Measurements from ENCODE around the gene EIF2B1.

The EIF2B1 gene

GRCh38 chr12:123645878-123646277, 12.4 kb upstream of the EIF2B1 start:
- TF ChIP-seq, protein P1, sequence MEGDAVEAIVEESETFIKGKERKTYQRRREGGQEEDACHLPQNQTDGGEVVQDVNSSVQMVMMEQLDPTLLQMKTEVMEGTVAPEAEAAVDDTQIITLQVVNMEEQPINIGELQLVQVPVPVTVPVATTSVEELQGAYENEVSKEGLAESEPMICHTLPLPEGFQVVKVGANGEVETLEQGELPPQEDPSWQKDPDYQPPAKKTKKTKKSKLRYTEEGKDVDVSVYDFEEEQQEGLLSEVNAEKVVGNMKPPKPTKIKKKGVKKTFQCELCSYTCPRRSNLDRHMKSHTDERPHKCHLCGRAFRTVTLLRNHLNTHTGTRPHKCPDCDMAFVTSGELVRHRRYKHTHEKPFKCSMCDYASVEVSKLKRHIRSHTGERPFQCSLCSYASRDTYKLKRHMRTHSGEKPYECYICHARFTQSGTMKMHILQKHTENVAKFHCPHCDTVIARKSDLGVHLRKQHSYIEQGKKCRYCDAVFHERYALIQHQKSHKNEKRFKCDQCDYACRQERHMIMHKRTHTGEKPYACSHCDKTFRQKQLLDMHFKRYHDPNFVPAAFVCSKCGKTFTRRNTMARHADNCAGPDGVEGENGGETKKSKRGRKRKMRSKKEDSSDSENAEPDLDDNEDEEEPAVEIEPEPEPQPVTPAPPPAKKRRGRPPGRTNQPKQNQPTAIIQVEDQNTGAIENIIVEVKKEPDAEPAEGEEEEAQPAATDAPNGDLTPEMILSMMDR (IDR thresholded peaks at IDR 0.05) = no peak

DNA sequence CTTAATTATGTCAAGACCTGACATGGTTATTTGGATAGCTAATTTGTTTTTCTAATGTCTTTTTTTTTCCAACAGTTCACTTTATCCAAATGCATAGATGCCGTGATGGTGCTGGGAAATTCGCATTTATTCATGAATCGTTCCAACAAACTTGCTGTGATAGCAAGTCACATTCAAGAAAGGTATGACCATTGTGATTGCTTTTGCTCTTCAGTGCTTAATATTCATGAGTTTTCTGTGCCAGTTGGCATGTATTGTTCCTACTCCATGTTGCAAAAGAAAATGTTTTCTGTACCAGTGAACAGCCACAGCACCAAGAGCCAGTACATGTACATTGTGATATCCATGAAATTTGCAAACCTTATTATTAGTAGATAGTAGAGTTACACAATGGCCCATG, 11.9 kb upstream of the EIF2B1 start:
- TF ChIP-seq, protein P1 (IDR thresholded peaks at IDR 0.05) = no peak

GRCh38 chr12:123643911-123644310, 10.4 kb upstream of the EIF2B1 start:
- TF ChIP-seq, protein P1 (IDR thresholded peaks at IDR 0.05) = no peak

GRCh38 chr12:123634142-123634561, 666 bp upstream of the EIF2B1 start:
- TF ChIP-seq, protein P1 (IDR thresholded peaks at IDR 0.05) = no peak

DNA sequence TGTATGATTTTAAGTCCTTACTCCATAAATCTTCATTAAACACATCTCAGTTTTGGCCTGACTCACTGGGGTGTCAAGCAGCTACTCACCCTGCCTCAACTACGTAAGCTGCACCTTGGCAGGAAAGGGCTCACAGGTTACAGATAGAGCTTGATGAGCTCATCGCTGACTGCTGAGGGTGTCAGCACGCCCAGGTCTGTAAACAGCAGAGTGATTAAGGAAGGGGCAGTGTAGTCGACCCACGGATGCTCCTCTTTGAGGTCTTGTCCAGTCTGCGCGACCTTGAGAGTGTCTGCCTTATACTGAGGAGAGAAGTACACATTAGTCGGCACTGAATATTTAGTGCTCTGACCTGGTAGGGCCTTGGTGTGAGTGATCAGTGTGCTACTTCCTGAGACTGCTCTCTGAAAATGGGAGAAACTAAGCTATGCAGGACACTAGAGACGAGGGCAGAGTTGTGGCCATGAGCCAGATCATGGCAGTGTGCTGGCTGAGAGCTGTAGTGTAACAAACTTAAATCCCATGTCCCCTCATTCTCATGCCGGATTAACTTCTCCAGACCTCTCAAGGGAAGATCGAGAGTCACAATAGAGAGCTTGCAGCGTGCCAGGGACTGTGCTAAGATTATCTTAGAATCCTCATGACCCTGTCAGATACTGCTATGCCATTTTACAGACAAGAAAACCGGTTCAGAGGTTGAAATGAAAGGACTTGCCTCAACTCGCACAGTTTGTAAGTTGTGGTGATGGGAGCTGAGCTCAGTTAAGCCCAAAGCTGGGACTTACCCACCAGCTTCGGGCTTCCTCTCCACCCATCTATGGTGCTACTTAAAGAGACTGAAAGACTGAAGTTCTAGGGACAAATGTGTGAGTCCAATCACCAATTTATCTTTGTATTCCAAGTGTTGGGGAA, 11.6 kb downstream of the EIF2B1 start:
- TF ChIP-seq, protein P1 (IDR thresholded peaks at IDR 0.05) = no peak

DNA sequence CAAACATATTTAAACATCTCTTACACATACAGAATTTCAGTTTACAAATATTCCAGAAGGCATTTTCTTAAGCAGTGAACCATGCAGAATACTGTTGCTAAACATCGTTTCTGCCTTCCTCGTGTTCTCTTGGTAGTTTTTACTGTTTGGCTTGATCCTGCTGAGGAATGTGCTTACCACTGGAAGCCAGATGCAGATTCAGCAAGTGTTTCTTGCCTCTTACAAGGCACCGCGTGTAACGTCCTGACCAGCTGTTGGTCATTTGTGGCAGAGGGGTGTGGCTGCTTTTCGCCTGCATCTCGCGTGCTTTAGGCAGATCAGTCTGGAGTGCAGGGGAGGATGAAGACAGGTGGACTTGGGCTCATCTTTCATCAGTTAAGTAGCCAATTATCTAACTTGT, 12.4 kb downstream of the EIF2B1 start:
- TF ChIP-seq, protein P1 (IDR thresholded peaks at IDR 0.05) = no peak

- TF ChIP-seq, protein P1 (IDR thresholded peaks at IDR 0.05) = no peak
Observed at GRCh38 chr12:123617580-123617979, 15.9 kb downstream of the EIF2B1 start.

All from LNCAP (cell line).